SK-N-SH treated with all-trans-retinoic acid at 6 μM for 48 hours (cell line): ENCODE results near the gene CGB3.

ENCODE experiments used
- ARNTL ChIP-seq: fragments of 450-650 bp; formaldehyde crosslinking; IDR thresholded peaks from 2 replicates; pipeline ENCODE4 v1.5.0; 2020; ENCODE audit warnings: low read depth, mild to moderate bottlenecking, moderate library complexity, borderline replicate concordance
- CSDC2 ChIP-seq: fragments of 250-450 bp; sonication (Bioruptor Pico); IDR thresholded peaks from 2 replicates; pipeline ENCODE4 v1.5.0; 2020; ENCODE audit warnings: mild to moderate bottlenecking, moderate library complexity
- PPARA ChIP-seq: fragments of 250-450 bp; sonication (Bioruptor Pico); IDR thresholded peaks from 2 replicates; pipeline ENCODE4 v1.5.0; 2020; ENCODE audit warnings: mild to moderate bottlenecking, borderline replicate concordance
- TCF4 ChIP-seq: fragments of 250-450 bp; sonication (Bioruptor Pico); IDR thresholded peaks from 2 replicates; pipeline ENCODE4 v1.8.0; 2021; ENCODE audit warnings: mild to moderate bottlenecking, moderate library complexity, borderline replicate concordance
- ZFP30 ChIP-seq: fragments of 450-650 bp; formaldehyde crosslinking; IDR thresholded peaks from 2 replicates; pipeline ENCODE4 v1.5.0; 2022; ENCODE audit warnings: mild to moderate bottlenecking, moderate library complexity
- TF ChIP-seq, protein P1 (sequence below): fragments of 250-450 bp; sonication (Bioruptor Pico); IDR thresholded peaks from 2 replicates; pipeline ENCODE4 v1.5.1; 2021; ENCODE audit warnings: mild to moderate bottlenecking, moderate library complexity
- TF ChIP-seq, protein P2 (sequence below): fragments of 250-450 bp; sonication (Bioruptor Pico); IDR thresholded peaks from 2 replicates; pipeline ENCODE4 v1.8.0; 2020; ENCODE audit warnings: mild to moderate bottlenecking, moderate library complexity, borderline replicate concordance

DNA sequence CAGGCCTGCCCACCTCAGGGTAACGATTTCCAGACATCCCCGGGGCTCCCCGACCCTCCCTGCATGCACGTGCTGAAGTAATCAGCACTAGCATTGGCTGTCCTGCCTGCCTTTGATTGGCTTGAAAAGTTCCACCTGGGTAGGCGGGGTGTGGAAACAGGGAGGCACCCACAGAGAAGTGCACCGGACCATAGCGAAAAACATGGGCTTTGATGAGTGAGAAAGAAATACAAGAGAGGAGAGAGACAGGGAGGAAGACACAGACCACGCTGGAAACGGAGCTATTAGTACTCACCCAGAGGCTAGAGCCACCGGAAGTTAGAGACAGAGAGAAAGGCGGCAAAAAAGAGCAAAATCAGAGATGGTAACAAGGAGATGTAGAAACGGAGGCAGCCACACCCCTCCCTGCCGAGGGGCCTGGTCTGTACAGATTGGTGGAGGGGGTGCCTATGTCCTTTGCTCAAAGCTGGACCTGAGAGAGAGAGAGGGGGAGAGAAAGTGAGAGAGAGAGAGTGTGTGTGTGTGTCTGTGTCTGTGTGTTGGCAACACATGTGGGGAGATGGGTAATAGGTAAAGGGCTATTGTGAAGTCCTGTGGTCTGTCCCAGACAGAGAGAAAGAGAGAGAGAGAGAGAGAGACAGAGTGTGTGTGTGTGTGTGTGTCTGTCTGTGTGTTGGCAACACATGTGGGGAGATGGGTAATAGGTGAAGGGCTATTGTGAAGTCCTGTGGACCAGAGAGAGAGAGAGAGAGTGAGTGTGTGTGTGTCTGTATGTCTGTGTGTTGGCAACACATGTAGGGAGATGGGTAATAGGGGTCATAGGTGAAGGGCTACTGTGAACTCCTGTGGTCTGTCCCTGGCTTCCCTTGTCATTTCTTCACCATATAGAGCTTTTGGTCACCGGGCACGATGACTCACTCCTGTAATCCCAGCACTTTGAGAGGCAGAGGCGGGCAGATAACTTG, 2.9 kb downstream of the CGB3 start:
- TF ChIP-seq ZFP30 (CRISPR knock-in tag) (no peak), TCF4 (CRISPR knock-in tag) (no peak), PPARA (no peak), CSDC2 (no peak), ARNTL (CRISPR knock-in tag) (no peak)
- TF ChIP-seq, protein P1, sequence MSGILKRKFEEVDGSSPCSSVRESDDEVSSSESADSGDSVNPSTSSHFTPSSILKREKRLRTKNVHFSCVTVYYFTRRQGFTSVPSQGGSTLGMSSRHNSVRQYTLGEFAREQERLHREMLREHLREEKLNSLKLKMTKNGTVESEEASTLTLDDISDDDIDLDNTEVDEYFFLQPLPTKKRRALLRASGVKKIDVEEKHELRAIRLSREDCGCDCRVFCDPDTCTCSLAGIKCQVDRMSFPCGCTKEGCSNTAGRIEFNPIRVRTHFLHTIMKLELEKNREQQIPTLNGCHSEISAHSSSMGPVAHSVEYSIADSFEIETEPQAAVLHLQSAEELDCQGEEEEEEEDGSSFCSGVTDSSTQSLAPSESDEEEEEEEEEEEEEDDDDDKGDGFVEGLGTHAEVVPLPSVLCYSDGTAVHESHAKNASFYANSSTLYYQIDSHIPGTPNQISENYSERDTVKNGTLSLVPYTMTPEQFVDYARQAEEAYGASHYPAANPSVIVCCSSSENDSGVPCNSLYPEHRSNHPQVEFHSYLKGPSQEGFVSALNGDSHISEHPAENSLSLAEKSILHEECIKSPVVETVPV, result no peak
- TF ChIP-seq, protein P2, sequence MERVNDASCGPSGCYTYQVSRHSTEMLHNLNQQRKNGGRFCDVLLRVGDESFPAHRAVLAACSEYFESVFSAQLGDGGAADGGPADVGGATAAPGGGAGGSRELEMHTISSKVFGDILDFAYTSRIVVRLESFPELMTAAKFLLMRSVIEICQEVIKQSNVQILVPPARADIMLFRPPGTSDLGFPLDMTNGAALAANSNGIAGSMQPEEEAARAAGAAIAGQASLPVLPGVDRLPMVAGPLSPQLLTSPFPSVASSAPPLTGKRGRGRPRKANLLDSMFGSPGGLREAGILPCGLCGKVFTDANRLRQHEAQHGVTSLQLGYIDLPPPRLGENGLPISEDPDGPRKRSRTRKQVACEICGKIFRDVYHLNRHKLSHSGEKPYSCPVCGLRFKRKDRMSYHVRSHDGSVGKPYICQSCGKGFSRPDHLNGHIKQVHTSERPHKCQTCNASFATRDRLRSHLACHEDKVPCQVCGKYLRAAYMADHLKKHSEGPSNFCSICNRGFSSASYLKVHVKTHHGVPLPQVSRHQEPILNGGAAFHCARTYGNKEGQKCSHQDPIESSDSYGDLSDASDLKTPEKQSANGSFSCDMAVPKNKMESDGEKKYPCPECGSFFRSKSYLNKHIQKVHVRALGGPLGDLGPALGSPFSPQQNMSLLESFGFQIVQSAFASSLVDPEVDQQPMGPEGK (CRISPR knock-in tag), result no peak
